ENCODE data around the gene SGCD.

DNA sequence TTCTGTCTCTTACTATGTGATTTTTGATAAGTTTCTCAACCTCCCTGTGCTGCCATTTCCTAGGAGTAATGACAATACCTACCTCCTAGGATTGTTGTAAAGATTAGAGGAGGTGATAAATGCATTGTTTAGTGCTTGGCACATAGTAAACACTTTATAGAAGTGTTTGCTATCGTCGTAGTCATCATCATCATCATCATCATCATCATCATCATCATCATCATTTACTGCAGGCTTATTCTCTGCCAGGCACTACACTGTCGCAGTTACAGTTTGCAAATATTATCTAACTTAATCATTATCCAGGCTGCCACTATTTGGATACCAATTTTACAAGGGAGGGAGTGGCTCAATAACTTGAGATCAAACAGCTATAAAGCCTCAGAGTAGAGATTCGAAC, 24.5 kb downstream of the SGCD start:
- no peak for TF ChIP-seq POLR2A (IDR thresholded peaks at IDR 0.05)
- TF ChIP-seq, protein P1, sequence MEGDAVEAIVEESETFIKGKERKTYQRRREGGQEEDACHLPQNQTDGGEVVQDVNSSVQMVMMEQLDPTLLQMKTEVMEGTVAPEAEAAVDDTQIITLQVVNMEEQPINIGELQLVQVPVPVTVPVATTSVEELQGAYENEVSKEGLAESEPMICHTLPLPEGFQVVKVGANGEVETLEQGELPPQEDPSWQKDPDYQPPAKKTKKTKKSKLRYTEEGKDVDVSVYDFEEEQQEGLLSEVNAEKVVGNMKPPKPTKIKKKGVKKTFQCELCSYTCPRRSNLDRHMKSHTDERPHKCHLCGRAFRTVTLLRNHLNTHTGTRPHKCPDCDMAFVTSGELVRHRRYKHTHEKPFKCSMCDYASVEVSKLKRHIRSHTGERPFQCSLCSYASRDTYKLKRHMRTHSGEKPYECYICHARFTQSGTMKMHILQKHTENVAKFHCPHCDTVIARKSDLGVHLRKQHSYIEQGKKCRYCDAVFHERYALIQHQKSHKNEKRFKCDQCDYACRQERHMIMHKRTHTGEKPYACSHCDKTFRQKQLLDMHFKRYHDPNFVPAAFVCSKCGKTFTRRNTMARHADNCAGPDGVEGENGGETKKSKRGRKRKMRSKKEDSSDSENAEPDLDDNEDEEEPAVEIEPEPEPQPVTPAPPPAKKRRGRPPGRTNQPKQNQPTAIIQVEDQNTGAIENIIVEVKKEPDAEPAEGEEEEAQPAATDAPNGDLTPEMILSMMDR (IDR thresholded peaks at IDR 0.05) = no peak

All from uterus (tissue), 2 donors.